OCI-LY3 (cell line): ENCODE data around the gene NTN5.

Experiments used
- H2AFZ ChIP-seq: fragments of 200-600, 300-600 bp; shearing (Covaris generic); 2 replicates; pipeline ENCODE4 v1.6.0; 2014; ENCODE audit warnings: antibody characterized with exemption, low read depth, low read length
- H3K27ac ChIP-seq: fragments of 200-600, 300-600 bp; sonication (generic); 2 replicates; pipeline ENCODE4 v1.5.1; 2014; ENCODE audit warnings: mild to moderate bottlenecking, low read length, moderate library complexity, mixed read lengths
- H3K27me3 ChIP-seq: fragments of 200-600, 300-600 bp; sonication (generic); 2 replicates; pipeline ENCODE4 v1.6.1; 2014; ENCODE audit warnings: low read depth, low read length, mixed read lengths
- H3K36me3 ChIP-seq: fragments of 200-600, 300-600 bp; sonication (generic); replicated peaks from 2 replicates; pipeline ENCODE3; 2014; ENCODE audit warnings: low read depth, low read length, mixed read lengths
- H3K4me1 ChIP-seq: fragments of 300-600, 200-600 bp; sonication (generic); 2 replicates; pipeline ENCODE4 v1.6.1; 2014; ENCODE audit warnings: low read length, mixed read lengths
- H3K4me2 ChIP-seq: fragments of 200-600, 300-600 bp; sonication (generic); 2 replicates; pipeline ENCODE4 v1.6.1; 2014; ENCODE audit warnings: low read length, mixed read lengths
- H3K4me3 ChIP-seq: fragments of 300-600, 200-600 bp; sonication (generic); 2 replicates; pipeline ENCODE4 v1.5.1; 2014; ENCODE audit warnings: antibody characterized with exemption, mild to moderate bottlenecking, low read length, moderate library complexity
- H3K79me2 ChIP-seq: fragments of 300-600, 200-600 bp; shearing (Covaris generic); 2 replicates; pipeline ENCODE4 v1.6.1; 2014; ENCODE audit warnings: mild to moderate bottlenecking, low read length, mixed read lengths
- H3K9ac ChIP-seq: fragments of 300-600, 200-600 bp; shearing (Covaris generic); 2 replicates; pipeline ENCODE4 v1.6.0; 2014; ENCODE audit warnings: mild to moderate bottlenecking, low read length, moderate library complexity
- H3K9me3 ChIP-seq: fragments of 200-600, 300-600 bp; shearing (Covaris generic); 2 replicates; pipeline ENCODE4 v1.6.1; 2014; ENCODE audit warnings: low read length, mixed read lengths; ENCODE audit not compliant: insufficient read depth
- H4K20me1 ChIP-seq: fragments of 200-600, 300-600 bp; sonication (generic); 2 replicates; pipeline ENCODE4 v1.6.1; 2016; ENCODE audit warnings: low read length, mixed read lengths; ENCODE audit not compliant: insufficient read depth
- EZH2phosphoT487 ChIP-seq: fragments of 200-600 bp; shearing (Covaris generic); IDR thresholded peaks from 2 replicates; pipeline ENCODE4 v1.6.1; 2018; ENCODE audit warnings: antibody characterized with exemption, mixed run types, low read depth
- TF ChIP-seq, protein P1 (sequence below): fragments of 200-600, 300-600 bp; sonication (generic); IDR thresholded peaks from 2 replicates; pipeline ENCODE4 v1.5.1; 2014; ENCODE audit warnings: antibody characterized with exemption, low read length, low read depth

NTN5 gene

GRCh38 chr19:48713041-48713863 is 40.4 kb upstream of the NTN5 start:
- peaks cover 6% of the 10 kb centered on the region; the same call in 1 of the 2 replicates for H3K79me2 ChIP-seq
- peak overlapping the region; percentile 71 for H3K9ac ChIP-seq
- no peak overlapping the region for H3K27ac ChIP-seq
- TF ChIP-seq, protein P1, sequence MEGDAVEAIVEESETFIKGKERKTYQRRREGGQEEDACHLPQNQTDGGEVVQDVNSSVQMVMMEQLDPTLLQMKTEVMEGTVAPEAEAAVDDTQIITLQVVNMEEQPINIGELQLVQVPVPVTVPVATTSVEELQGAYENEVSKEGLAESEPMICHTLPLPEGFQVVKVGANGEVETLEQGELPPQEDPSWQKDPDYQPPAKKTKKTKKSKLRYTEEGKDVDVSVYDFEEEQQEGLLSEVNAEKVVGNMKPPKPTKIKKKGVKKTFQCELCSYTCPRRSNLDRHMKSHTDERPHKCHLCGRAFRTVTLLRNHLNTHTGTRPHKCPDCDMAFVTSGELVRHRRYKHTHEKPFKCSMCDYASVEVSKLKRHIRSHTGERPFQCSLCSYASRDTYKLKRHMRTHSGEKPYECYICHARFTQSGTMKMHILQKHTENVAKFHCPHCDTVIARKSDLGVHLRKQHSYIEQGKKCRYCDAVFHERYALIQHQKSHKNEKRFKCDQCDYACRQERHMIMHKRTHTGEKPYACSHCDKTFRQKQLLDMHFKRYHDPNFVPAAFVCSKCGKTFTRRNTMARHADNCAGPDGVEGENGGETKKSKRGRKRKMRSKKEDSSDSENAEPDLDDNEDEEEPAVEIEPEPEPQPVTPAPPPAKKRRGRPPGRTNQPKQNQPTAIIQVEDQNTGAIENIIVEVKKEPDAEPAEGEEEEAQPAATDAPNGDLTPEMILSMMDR, result no peak
- no peak for TF ChIP-seq EZH2phosphoT487
- H3K36me3 ChIP-seq, result peaks cover 6% of the 10 kb centered on the region
- H3K9me3 ChIP-seq, result peaks cover 5% of the 10 kb centered on the region; the same call in 1 of the 2 replicates
- H3K27me3 ChIP-seq, result no peaks in the 10 kb centered on the region
- H4K20me1 ChIP-seq, result no peaks in the 10 kb centered on the region
- peaks cover 15% of the 10 kb centered on the region for H3K4me1 ChIP-seq
- peak overlapping the region; percentile 87 for H2AFZ ChIP-seq
- peak overlapping the region; percentile 90 for H3K4me2 ChIP-seq
- peak overlapping the region; percentile 90 for H3K4me3 ChIP-seq

GRCh38 chr19:48711106-48711662 is 38.4 kb upstream of the NTN5 start:
- peaks cover 6% of the 10 kb centered on the region for H3K36me3 ChIP-seq
- peaks cover 5% of the 10 kb centered on the region; the same call in 1 of the 2 replicates for H3K9me3 ChIP-seq
- peaks cover 6% of the 10 kb centered on the region; the same call in 1 of the 2 replicates for H3K79me2 ChIP-seq
- H3K4me3 ChIP-seq, result no peak overlapping the region
- H4K20me1 ChIP-seq, result no peaks in the 10 kb centered on the region
- no peak overlapping the region for H3K9ac ChIP-seq
- no peak overlapping the region for H3K4me2 ChIP-seq
- no peak overlapping the region for H2AFZ ChIP-seq
- peaks cover 15% of the 10 kb centered on the region for H3K4me1 ChIP-seq
- no peak overlapping the region for H3K27ac ChIP-seq
- no peak for TF ChIP-seq EZH2phosphoT487
- TF ChIP-seq, protein P1, result no peak
- H3K27me3 ChIP-seq, result no peaks in the 10 kb centered on the region

DNA sequence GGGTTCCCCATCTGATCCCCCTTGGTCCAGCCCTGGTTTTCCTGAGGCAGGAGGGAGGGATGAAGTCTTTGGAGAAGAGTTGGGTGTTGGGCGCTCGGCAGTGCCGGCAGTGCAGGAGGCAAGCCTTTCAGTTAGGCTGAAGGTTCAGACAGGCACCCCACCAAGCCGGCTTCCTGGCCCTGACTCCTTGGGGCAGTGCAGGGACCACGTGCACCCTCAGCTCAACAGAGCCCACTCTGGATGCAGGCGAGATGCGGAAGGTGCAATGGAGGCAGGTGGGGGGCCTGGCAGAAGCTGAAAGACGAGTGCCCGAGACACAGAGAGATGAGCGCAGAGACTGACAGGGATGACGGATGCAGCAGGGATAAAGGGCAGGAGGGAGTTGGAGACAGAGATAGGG is 35.7 kb upstream of the NTN5 start:
- Histone ChIP-seq H2AFZ (no peak overlapping the region), H3K4me1 (peaks cover 6% of the 10 kb centered on the region), H3K36me3 (peaks cover 6% of the 10 kb centered on the region), H3K27me3 (no peaks in the 10 kb centered on the region), H3K9me3 (peaks cover 5% of the 10 kb centered on the region; the same call in 1 of the 2 replicates), H3K27ac (no peak overlapping the region), H3K79me2 (0 out of 2 replicates have a peak, but pooled peaks cover 6% of the 10 kb centered on the region), H4K20me1 (no peaks in the 10 kb centered on the region), H3K4me2 (no peak overlapping the region), H3K9ac (no peak overlapping the region), H3K4me3 (no peak overlapping the region)
- no peak for TF ChIP-seq EZH2phosphoT487
- TF ChIP-seq, protein P1, result no peak

GRCh38 chr19:48705431-48705830 is 32.6 kb upstream of the NTN5 start:
- Histone ChIP-seq H3K9ac (no peak overlapping the region), H3K4me1 (no peaks in the 10 kb centered on the region), H3K4me3 (no peak overlapping the region), H3K27ac (no peak overlapping the region), H3K79me2 (no peaks in the 10 kb centered on the region), H3K4me2 (no peak overlapping the region), H2AFZ (no peak overlapping the region), H3K9me3 (no peaks in the 10 kb centered on the region), H3K27me3 (no peaks in the 10 kb centered on the region), H4K20me1 (no peaks in the 10 kb centered on the region), H3K36me3 (no peaks in the 10 kb centered on the region)
- TF ChIP-seq EZH2phosphoT487, result no peak
- TF ChIP-seq, protein P1, result no peak
